HG03060 (cell line): Measurements from ENCODE around the gene FAM120B.
"Not testable (repeated sequence)": the region's sequence is repeated elsewhere in the genome, so short reads cannot be mapped to it uniquely, and the experiment has no call there.

ENCODE experiments used
- ATAC-seq: cut with Tn5 transposase; IDR thresholded peaks from one replicate; pipeline ENCODE4 v1.9.1; 2021; ENCODE audit warnings: low read depth, moderate number of reproducible peaks; ENCODE audit not compliant: unreplicated experiment

FAM120B gene

GRCh38 chr6:170306324-170307079, at the start of gene FAM120B:
Gene FAM120B, plus strand, starts transcription at chr6:170306758. Its CDS starts 10,633 bp downstream, at chr6:170317391.
- ATAC-seq, result peak; percentile 88

DNA sequence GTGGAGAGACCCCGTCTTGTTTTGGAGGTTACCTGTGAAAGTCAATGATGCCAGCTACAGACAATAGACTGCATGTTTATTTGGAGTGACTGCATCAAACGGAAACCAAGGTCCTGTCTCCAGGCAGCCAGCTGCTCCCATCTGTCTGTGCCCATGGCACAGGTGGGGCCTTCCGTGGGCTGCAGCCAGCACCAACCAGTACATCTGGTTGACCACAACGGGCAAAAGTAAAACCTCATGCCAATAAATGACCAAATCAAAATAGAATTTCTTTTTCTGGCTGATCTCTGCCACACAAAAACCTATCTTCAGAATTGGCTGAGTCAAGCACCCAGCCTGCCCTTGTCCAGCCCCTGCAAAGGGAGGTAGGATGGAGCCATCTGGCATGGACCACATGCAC, 49.2 kb upstream of the FAM120B start:
- no peak for ATAC-seq

DNA sequence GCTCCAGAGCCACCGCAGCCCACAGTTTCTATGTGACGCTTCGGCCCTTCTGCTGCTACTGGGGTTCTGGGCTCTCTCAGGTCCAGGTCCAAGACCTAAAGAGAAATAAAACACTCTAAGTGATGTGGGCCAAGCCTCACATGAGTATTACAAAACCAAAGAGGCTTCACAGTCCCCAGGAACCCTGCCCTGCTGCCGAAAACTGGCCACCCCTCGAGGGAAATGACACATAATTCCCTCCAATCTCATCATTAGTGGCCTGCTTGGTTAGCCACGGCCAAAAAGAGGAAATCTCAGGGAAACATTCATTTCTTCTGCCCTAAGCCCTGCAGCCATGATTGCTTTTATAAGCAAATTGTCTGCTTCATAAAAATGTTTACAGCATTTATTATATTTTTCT, 48.2 kb upstream of the FAM120B start:
- ATAC-seq, result no peak

DNA sequence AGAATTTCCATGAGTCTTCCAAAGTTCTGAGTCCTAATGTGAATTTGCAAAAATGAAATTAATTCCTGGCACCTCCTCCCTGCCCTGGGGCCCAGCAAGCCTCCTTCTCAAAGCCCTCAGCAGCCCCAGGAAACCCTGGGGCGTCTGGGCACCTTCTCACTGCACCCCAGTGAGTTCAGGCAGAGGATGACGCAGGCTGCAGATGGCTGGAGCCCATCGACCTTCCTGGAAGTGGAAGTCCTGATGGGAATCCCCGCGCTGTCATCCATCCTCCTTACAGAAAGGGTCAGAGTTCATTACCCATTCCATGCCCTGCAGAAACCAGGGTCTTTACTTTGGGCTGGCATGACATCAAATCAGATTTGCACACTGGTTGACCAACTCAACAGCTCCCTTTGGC, 47.3 kb upstream of the FAM120B start:
- no peak for ATAC-seq

DNA sequence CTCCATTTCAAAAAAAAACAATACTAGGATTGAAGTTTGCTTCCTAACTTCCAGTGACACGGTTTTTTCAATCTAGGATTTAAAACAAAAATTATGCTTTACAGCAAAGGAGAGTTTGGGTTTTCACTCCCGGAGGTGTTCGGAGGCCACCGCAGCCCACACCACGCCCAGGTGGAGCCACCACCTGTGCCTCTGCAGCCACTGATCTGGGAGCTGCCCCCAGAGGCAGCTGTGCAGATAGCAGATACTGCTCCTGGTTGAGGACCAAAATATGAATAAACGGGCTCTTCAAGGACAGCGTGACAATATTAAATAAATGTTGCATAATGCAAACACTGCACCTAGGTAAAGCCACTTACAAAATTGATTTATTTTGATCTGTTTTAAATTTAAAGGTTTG, 45.9 kb upstream of the FAM120B start:
- ATAC-seq, result no peak

DNA sequence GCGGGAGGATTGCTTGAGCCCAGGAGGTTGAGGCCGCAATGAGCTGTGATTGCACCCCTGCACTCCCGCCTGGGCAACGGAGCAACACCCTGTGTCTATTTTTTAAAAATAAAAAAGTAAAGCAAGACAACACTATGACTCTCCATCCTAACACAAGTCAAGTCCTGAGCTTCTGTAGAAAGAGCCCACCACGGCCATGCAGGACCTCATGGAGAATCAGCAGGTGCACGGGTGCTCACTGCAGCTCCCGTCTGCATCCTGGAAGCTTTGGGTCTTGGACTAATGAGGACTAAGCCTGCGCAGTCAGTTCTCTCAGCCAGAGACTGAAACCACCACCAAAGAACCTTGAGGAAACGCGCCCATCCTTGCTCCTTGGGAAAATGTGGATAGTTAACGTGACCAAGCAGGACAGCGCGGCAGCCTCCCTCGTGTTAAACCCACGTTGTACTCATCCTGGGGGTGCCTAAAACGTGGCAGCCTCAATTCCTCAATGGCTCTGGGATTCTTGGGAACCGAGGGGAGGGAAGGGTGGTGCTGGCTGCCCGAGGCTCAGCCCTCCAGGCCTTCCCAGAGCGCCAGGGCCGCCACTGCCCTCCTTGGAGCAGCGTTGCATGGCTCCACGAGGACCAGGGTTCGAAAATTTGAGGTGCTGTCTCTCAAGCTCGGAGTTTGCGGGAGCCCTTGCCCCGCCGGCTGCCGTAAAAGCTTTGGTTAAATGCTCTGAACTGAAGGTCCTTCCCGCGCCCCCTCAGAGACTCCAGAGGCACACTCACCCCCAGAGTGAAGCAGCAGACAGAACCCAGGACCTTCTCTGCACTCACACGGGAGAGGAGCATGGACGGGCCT, 44.7 kb upstream of the FAM120B start:
- no peak for ATAC-seq

GRCh38 chr6:170262489-170263088, 44.0 kb upstream of the FAM120B start:
- ATAC-seq, result no peak

GRCh38 chr6:170263410-170263809, 43.1 kb upstream of the FAM120B start:
- ATAC-seq, result no peak

GRCh38 chr6:170264086-170264485, 42.5 kb upstream of the FAM120B start:
- ATAC-seq, result no peak

DNA sequence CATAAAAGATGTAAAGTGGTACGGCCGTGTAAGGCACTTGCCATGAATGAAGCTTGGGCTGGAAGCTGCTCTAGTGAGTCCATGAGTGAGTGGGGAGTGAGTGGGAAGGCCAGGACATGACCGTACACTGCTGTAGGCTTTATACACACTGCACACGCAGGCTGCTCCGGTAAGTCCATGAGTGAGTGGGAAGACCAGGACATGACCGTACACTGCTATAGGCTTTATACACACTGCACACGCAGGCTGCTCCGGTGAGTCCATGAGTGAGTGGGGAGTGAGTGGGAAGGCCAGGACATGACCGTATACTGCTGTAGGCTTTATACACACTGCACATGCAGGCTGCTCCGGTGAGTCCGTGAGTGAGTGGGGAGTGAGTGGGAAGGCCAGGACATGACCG, 41.9 kb upstream of the FAM120B start:
- ATAC-seq, result not testable (repeated sequence)

GRCh38 chr6:170265655-170266054, 40.9 kb upstream of the FAM120B start:
- ATAC-seq, result no peak

DNA sequence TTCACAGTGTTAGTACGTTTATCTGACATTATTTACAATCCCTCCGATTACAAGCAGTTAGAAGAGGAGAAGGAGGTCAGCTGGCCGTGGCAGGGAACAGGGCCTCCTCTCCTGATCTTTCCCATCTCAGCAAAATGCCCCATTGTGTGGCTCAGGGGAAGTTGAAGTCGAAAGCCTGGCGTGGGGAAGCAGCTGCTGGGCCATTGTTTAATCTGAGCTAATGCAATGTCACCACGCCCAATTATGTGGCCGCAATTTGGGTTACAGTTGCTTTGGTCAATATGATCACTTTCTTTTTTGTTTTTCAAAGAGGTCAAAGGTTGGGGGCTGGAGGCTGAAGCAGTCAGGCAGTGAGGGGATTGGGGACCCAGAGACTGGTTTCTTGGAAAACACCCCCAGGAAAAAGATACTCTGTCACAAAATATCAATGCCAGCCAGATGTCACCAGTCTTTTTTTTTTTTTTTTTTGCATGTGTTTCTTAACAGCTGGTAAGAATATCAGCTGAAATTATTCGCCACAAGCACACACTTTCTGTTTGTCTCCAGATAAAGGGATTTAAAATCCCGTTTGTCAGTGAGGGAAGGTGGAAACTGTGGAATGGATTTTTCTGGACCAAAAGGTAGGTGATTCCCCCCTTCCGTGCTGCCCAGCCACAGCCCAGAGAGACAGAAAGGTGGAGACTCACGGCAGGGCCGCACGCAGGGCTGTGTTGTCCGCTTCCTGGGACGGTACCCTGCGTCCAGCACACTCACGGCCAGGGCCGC, 40.3 kb upstream of the FAM120B start:
- ATAC-seq, result no peak

DNA sequence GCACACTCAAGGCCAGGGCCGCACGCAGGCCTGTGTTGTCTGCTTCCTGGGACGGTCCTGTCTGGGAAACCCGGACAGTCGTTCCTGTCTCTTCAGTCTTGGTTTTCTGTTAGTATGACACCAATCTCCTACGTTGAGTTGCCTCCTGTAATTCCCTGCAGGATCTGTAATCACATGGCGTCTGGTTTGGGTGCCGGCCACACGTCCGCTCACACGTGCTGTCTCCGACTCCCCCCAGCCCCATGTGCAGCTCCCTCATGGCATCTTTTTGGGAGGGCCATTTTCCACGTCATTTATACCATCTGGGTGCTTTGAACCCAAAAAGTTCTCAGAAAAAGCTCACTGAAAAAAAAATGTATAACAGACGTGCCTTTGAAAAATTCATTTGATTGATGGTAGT, 38.9 kb upstream of the FAM120B start:
- no peak for ATAC-seq

- no peak for ATAC-seq
Observed at GRCh38 chr6:170268216-170269129, 38.1 kb upstream of the FAM120B start.

DNA sequence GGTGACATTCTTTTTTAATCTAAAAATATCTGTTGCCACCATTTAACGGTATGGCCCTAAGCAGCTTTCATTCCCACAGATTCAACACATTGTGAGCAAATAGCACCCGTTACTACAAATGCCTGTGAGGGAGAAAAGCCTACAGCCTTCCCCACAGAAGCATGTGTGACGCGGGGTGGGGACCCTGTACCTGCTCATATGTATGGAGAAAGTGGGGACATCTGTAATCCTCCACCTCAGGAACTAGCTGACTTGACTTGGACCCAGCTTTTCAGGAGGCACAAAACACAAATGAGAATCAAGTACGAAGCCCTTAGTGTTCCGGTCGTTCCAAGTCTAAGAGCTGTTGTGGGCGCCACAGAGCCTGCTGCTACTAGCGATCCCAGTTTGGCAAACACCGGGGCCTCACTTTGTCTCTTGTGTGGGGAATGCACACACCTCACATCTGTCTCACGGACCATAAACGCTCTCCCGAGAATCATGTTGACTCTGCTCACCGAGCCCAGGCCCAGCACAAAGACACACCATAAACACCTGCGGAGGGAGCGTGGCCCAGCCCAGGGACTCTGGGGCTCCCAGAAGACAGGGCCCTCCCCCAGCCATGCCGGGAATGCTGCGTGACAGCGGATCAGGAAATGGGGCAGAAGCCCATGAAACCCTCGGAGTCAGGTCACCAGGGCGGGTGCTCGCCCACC, 37.3 kb upstream of the FAM120B start:
- ATAC-seq, result no peak

GRCh38 chr6:170269846-170270541, 36.6 kb upstream of the FAM120B start:
- ATAC-seq, result no peak

DNA sequence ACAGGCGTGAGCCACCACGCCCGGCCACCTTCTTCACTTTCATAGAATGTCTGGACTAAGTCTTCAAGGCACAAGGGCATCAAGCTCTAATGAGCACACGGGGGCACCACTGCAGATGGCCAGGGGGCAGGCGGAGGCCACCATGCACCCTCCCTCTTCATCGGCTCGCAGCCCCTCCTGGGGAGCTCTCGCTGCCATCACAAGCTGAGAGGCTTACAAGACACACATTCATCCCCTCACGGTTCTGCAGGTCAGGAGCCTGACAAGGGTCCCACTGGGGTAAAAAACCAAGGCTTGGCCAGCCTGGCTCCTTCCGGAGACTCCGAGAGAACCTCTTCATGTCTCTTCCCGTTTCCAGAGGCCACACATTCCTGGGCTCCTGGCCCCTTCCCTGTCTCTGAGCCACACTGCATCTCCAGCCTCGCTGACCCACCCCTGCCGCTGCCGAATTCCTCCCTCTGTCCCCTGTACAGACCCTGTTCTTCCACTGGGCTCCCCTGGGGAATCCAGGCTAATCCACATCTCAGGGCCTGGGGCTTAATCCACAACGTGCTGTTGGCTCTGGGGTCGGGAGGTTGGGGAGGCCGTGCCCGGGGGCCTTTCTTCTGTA, 35.5 kb upstream of the FAM120B start:
- ATAC-seq, result no peak

DNA sequence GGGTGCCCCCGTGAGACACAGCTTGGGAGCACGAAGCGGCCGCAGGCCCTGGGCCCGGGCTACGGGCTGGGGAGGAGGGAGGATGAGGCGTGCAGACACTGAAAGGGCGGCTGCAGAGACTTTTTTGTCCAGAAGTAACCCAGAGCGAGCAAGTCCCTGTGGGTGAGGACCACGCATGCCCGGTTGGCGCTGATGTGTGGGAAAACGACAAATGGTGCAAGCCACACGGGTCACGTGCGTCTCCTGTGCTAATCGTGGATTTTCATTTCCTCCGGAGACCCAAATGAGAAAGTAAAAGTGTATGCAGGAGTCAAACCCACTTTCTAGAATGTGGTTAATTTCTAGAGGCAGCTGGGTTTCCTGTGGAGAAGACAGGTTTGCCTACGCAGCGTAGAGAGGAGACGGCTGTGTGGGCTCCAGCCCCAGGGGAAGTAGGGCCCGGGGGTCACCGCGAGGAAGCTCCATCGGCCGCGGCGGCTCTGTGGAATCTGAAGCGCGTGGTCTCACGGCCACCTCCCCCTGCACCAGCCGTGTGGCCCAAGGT, 34.7 kb upstream of the FAM120B start:
- peak; percentile 95 for ATAC-seq
